Ascending aorta (tissue), 2 donors: ENCODE data around the gene ZNF80. TPM values are rescaled to one million over a fixed set of nuclear protein-coding genes. Genes with fewer than 3 reads are reported as not detected.
"Not testable (repeated sequence)": the region's sequence is repeated elsewhere in the genome, so short reads cannot be mapped to it uniquely, and the experiment has no call there.

Source experiments
- DNase-seq, 2 donors: peaks; one replicate each; pipeline ENCODE4 v3.0.0-alpha.2; 2019; ENCODE audit warnings: low spot score in 2 of 2
- H3K27ac ChIP-seq, 2 donors: fragments of 200-600 bp; sonication (generic); one replicate each; pipeline ENCODE4 v1.5.1; 2016 to 2017; ENCODE audit warnings: mild to moderate bottlenecking in 1 of 2
- H3K27me3 ChIP-seq: fragments of 200-600 bp; sonication (generic); one replicate; pipeline ENCODE4 v1.5.1; 2017
- H3K36me3 ChIP-seq, 2 donors: fragments of 200-600 bp; sonication (generic); one replicate each; pipeline ENCODE4 v1.5.1; 2016
- H3K4me1 ChIP-seq, 2 donors: fragments of 200-600 bp; sonication (generic); one replicate each; pipeline ENCODE4 v1.5.1; 2016 to 2017; ENCODE audit warnings: mild to moderate bottlenecking in 1 of 2
- H3K4me3 ChIP-seq, 2 donors: fragments of 200-600 bp; sonication (generic); one replicate each; pipeline ENCODE4 v1.5.1; 2016 to 2017; ENCODE audit warnings: mild to moderate bottlenecking in 1 of 2
- H3K9me3 ChIP-seq, 2 donors: fragments of 200-600 bp; sonication (generic); one replicate each; pipeline ENCODE4 v1.5.1; 2016
- intact Hi-C: fragments of 100-400 bp; cut with DNase I; formaldehyde crosslinking; loops from one replicate; pipeline ENCODE4 v1.15.1; 2023
- total RNA-seq: library from RNA; depleted of rRNA; stranded (reverse); fragments of >200 nt; gene quantifications from one replicate; pipeline ENCODE4 v1.1.0, GENCODE V29; 2016
- TF ChIP-seq, protein P1 (sequence below), 3 experiments: fragments of 200-600 bp in 2 of 3; fragments of 450-650 bp in 1 of 3; sonication (generic) in 2 of 3; IDR thresholded peaks; one replicate each; pipeline ENCODE4 v1.5.1; 2016 to 2019; ENCODE audit warnings: antibody characterized with exemption in 3 of 3, mild to moderate bottlenecking in 1 of 3, moderate library complexity in 1 of 3

Gene ZNF80
- total RNA-seq = 23.7 TPM

DNA sequence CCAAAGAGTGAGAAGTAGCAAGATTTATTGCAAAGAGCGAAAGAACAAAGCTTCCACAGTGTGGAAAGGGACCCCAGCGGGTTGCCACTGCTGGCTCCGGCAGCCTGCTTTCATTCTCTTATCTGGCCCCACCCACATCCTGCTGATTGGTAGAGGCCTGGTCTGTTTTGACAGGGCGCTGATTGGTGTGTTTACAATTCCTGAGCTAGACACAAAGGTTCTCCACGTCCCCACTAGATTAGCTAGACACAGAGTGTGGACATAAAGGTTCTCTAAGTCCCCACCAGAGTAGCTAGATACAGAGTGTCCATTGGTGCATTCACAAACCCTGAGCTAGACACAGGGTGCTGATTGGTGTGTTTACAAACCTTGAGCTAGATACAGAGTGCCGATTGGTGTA is at the start of gene ZNF80:
ZNF80 (minus strand) TSS at position 101 of the 400 bp plus-strand sequence. CDS start 504 bp downstream, outside the sequence.
- H3K36me3 ChIP-seq, H3K4me3 ChIP-seq, DNase-seq: not testable (repeated sequence)

DNA sequence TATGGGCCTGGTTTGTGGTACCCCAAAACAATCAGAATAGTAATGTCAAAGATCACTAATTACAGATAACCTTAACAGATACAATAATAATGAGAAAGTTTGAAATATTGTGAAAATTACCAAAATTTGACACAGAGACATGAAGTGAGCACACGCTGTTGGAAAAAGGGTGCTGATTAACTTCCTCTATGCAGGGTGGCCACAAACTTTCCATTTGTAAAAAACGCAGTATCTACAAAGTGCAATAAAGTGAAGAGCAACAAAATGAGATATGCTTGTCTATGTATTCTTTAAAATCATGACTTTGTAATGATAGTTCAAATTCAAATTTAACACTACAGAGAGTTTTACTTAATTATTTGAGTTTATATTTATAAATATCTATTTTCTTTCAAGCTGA is 48.9 kb upstream of the ZNF80 start:
- DNase-seq = no peak
- Histone ChIP-seq H3K27ac (no peak overlapping the region), H3K36me3 (no peaks in the 10 kb centered on the region), H3K4me3 (no peak overlapping the region), H3K27me3 (no peaks in the 10 kb centered on the region), H3K9me3 (no peaks in the 10 kb centered on the region), H3K4me1 (no peaks in the 10 kb centered on the region)
- intact Hi-C loops = no loop called here
- TF ChIP-seq, protein P1, sequence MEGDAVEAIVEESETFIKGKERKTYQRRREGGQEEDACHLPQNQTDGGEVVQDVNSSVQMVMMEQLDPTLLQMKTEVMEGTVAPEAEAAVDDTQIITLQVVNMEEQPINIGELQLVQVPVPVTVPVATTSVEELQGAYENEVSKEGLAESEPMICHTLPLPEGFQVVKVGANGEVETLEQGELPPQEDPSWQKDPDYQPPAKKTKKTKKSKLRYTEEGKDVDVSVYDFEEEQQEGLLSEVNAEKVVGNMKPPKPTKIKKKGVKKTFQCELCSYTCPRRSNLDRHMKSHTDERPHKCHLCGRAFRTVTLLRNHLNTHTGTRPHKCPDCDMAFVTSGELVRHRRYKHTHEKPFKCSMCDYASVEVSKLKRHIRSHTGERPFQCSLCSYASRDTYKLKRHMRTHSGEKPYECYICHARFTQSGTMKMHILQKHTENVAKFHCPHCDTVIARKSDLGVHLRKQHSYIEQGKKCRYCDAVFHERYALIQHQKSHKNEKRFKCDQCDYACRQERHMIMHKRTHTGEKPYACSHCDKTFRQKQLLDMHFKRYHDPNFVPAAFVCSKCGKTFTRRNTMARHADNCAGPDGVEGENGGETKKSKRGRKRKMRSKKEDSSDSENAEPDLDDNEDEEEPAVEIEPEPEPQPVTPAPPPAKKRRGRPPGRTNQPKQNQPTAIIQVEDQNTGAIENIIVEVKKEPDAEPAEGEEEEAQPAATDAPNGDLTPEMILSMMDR (IDR thresholded peaks at IDR 0.05) = no peak

More for the DNA sequence above, at the start of gene ZNF80:
- H3K9me3 ChIP-seq, H3K4me1 ChIP-seq, H3K27ac ChIP-seq, H3K27me3 ChIP-seq, intact Hi-C loops: not testable (repeated sequence)

DNA sequence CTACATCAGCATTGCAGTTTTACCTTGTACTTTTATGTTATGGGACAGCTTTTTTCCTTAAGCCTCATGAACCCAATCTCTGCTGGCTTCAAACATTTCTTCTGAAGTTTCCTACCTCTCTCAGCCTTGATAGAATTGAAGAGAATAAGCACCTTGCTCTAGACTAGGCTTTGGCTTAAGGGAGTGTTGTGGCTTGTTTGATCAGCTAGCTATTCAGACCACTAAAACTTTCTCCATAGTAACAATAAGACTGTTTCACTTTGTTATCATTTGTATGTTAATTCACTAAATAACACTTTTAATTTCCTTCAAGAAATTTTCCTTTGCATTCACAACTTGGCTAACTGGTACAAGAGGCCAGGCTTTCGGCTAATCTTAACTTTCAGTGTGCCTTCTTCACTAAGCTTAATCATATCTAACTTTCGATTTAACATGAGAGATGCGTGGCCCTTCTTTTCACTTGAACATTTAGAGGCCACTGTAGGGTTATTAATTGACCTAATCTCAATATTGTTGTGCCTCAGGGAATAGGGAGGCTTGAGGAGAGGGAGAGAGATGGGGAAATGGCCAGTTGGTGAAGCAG is 48.4 kb upstream of the ZNF80 start:
- no peak for DNase-seq
- H3K4me3 ChIP-seq = no peak overlapping the region
- intact Hi-C loops = no loop called here
- H3K4me1 ChIP-seq = no peaks in the 10 kb centered on the region
- no peaks in the 10 kb centered on the region for H3K27me3 ChIP-seq
- TF ChIP-seq, protein P1 (IDR thresholded peaks at IDR 0.05) = no peak
- no peaks in the 10 kb centered on the region for H3K36me3 ChIP-seq
- no peak overlapping the region for H3K27ac ChIP-seq
- H3K9me3 ChIP-seq = no peaks in the 10 kb centered on the region

DNA sequence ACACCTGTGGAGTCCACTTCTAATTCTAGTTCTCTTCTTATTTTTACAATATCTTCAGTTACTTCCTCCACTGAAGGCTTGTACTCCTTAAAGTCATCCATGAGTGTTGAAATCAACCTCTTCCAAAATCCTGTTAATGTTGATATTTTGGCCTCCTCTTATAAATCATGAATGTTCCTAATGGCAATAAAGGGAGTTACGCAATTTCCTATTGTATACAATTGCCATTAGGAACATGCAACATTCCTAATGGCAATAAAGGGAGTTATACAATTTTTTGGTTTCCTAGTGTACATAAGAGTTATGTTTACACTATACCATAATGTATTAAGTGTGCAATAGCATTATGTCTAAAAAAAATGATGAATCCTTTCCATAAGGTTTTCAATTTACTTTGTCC is 47.3 kb upstream of the ZNF80 start:
- Histone ChIP-seq H3K4me3 (no peak overlapping the region), H3K27ac (no peak overlapping the region), H3K36me3 (no peaks in the 10 kb centered on the region), H3K27me3 (no peaks in the 10 kb centered on the region), H3K4me1 (no peaks in the 10 kb centered on the region), H3K9me3 (no peaks in the 10 kb centered on the region)
- intact Hi-C loops = no loop called here
- no peak for DNase-seq
- TF ChIP-seq, protein P1 (IDR thresholded peaks at IDR 0.05) = no peak

DNA sequence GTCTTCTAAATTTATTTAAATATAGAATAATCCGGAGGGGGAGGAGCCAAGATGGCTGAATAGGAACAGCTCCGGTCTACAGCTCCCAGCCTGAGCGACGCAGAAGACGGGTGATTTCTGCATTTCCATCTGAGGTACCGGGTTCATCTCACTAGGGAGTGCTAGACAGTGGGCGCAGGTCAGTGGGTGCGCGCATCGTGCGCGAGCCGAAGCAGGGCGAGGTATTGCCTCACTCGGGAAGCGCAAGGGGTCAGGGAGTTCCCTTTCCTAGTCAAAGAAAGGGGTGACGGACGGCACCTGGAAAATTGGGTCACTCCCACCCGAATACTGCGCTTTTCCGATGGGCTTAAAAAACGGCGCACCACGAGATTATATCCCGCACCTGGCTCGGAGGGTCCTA is 39.5 kb upstream of the ZNF80 start:
- H3K4me1 ChIP-seq, H3K36me3 ChIP-seq, H3K27me3 ChIP-seq, H3K4me3 ChIP-seq, DNase-seq, intact Hi-C loops, H3K9me3 ChIP-seq, H3K27ac ChIP-seq: not testable (repeated sequence)

DNA sequence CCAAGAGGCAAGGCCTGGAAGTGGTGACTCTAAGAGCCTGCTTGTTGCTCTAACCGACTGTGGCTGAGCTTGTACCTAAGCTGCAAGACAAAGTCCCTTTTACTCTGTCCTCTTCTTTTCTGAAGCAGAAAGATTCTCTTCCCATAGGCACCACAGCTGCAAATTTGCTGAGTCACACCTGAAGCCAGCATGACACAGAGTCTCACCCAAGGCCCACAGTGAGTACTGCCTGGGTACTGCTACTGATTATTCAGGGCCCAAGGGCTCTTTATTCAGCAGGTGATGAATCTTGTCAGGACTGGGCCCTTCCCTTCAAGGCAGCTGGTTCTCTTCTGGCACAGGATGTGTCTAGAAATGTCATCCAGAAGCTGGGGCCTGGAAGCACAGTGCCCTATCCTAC is 37.6 kb upstream of the ZNF80 start:
- Histone ChIP-seq H3K36me3 (no peaks in the 10 kb centered on the region), H3K27me3 (no peaks in the 10 kb centered on the region), H3K4me3 (no peak overlapping the region), H3K9me3 (peaks cover 0 to 4% of the 10 kb centered on the region in 2 donors), H3K27ac (no peak overlapping the region), H3K4me1 (no peaks in the 10 kb centered on the region)
- DNase-seq = no peak
- intact Hi-C loops = no loop called here
- TF ChIP-seq, protein P1 (IDR thresholded peaks at IDR 0.05) = no peak

DNA sequence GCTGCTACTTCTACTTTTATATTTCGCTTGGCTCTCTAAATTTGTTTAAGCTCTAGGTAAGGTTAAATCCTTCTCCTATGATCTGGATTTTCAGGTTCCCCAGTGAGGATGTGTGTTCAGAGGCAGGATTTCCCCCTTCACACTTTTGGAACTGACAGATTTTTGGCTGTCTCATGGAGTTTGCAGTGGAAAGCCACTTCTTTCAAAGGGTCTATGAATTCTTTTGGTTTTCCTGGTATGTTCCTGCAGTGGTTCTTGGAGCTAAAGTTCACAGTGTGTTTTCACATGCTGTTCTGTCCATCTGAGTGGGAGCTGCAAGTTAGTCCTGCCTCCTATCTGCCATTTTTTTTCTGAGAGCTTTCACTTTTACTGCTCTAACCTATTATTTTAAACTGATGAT is 34.9 kb upstream of the ZNF80 start:
- Histone ChIP-seq H3K27me3 (no peaks in the 10 kb centered on the region), H3K9me3 (peaks cover 0 to 15% of the 10 kb centered on the region in 2 donors), H3K27ac (no peak overlapping the region), H3K4me3 (no peak overlapping the region), H3K36me3 (no peaks in the 10 kb centered on the region), H3K4me1 (no peaks in the 10 kb centered on the region)
- intact Hi-C loops = no loop called here
- TF ChIP-seq, protein P1 (IDR thresholded peaks at IDR 0.05) = no peak
- DNase-seq = no peak
